Adipocyte (in vitro differentiated cells): ENCODE measurements around the gene ITLN2.
A peak's percentile ranks its signal among the peaks of the same experiment; 100 is the strongest.
"Not testable (repeated sequence)": the region's sequence is repeated elsewhere in the genome, so short reads cannot be mapped to it uniquely, and the experiment has no call there.

Experiments
- DNase-seq: peaks from one replicate; pipeline ENCODE4 v3.0.0-alpha.2; 2015; ENCODE audit warnings: low read depth
- H3K27me3 ChIP-seq: replicated peaks from 2 replicates; pipeline ENCODE4 v1.7.0; 2013; ENCODE audit warnings: mild to moderate bottlenecking, low read length, moderate library complexity; ENCODE audit not compliant: control insufficient read depth, insufficient read depth
- H3K36me3 ChIP-seq: 2 replicates; pipeline ENCODE4 v1.7.0; 2013; ENCODE audit warnings: low read length, mild to moderate bottlenecking, moderate library complexity; ENCODE audit not compliant: control insufficient read depth, insufficient read depth, severe bottlenecking
- H3K4me1 ChIP-seq: 2 replicates; pipeline ENCODE4 v1.7.0; 2013; ENCODE audit warnings: mild to moderate bottlenecking, low read length, moderate library complexity; ENCODE audit not compliant: control insufficient read depth, insufficient read depth
- H3K4me3 ChIP-seq: 2 replicates; pipeline ENCODE4 v1.7.0; 2013; ENCODE audit warnings: mild to moderate bottlenecking, low read length, moderate library complexity
- H3K9ac ChIP-seq: 2 replicates; pipeline ENCODE4 v1.7.0; 2013; ENCODE audit warnings: mild to moderate bottlenecking, low read length, moderate library complexity
- H3K9me3 ChIP-seq: 2 replicates; pipeline ENCODE4 v1.7.0; 2013; ENCODE audit warnings: mild to moderate bottlenecking, low read length, moderate library complexity; ENCODE audit not compliant: control insufficient read depth

ITLN2 gene

GRCh38 chr1:160954158-160955104, at the start of gene ITLN2:
Gene ITLN2, minus strand, starts transcription at chr1:160954809. Its CDS starts 68 bp downstream, at chr1:160954741.
- peaks cover 22% of the 10 kb centered on the region for H3K27me3 ChIP-seq
- peaks cover 6% of the 10 kb centered on the region for H3K4me1 ChIP-seq
- H3K9ac ChIP-seq = no peak within 1 kb of the TSS
- H3K9me3 ChIP-seq = no peaks in the 10 kb centered on the region
- no peak for DNase-seq
- no peaks in the 10 kb centered on the region for H3K36me3 ChIP-seq
- H3K4me3 ChIP-seq = no peak within 1 kb of the TSS

DNA sequence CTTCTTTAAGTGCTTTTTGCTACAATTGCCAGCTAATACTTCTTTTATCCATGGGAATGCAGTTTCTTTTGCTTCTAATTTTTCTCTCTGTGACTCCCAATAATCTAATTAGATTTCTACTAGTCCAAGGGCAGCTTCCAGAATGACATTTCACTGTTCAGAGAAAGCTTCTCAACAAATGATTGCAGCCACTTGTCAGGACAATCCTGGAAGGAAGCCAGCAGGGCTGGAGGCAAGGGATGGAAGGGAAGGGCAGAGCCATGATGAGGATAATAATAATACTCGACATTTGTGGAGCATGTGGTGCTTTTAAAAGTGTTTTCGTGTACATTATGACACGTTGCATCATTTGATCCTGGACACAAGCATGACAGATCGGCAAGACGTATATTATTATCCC, 46.9 kb upstream of the ITLN2 start:
- Histone ChIP-seq H3K9me3 (no peaks in the 10 kb centered on the region), H3K27me3 (no peaks in the 10 kb centered on the region), H3K4me3 (no peak overlapping the region), H3K9ac (no peak overlapping the region), H3K4me1 (peaks cover 7% of the 10 kb centered on the region), H3K36me3 (peaks cover 12% of the 10 kb centered on the region)
- peak; percentile 46 for DNase-seq

DNA sequence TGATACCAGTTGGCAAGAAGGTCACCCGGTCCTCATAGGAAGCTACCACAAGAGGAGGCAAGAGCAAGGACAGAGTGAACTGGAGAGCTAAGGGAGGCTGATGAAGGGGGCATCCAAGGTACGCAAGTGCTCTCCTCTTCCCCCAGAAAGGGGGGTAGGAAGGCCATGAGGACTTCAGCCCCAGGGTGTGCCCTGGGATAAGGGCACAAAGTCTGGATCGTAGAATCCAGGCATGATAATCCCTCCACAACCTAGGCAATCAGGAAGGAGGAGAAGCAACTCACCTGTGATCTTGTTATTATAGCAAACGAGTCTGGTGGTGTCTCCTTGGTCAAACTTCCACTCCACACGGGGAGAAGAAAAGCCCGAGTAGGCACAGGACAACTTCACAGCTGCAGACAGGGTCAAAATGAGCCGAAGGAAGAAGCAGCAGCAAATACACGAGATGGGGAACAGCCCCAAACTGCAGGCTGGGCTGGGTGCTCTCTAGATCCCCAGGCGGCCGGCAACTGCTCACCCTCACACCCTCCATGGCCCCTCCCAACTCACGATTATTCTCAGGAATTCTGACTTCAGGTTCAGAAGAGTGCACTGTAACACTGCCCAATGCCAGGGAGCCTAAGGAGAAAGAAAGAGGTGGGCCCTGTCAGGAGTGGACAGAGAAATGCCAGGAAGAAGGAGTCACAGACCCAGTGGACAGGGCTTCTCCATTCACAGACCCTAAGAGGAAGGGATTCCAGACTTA, 46.3 kb upstream of the ITLN2 start:
- Histone ChIP-seq H3K4me1 (peaks cover 7% of the 10 kb centered on the region), H3K36me3 (peaks cover 12% of the 10 kb centered on the region), H3K4me3 (no peak overlapping the region)

DNA sequence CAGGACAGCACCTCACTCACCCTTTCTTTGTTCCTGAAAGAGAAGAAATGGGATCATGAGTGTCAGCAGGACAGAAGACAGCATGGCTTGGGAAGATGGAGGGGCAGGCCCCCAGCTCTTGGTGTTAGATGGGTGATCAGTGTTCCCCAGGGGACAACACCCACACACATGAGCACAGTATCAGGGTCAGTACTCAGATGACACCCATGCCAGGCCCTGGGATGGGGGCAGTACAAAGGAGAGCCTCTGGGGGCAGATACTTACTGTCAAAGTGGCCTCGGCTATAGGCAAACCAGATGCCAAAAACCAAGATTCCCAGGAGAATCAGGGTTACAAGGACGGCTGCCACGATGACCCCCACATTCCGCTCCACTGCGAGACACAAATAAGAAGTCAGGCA, 44.8 kb upstream of the ITLN2 start:
- Histone ChIP-seq H3K9me3 (no peaks in the 10 kb centered on the region), H3K9ac (no peak overlapping the region), H3K4me1 (peaks cover 9% of the 10 kb centered on the region), H3K36me3 (peaks cover 12% of the 10 kb centered on the region), H3K4me3 (no peak overlapping the region), H3K27me3 (no peaks in the 10 kb centered on the region)
- no peak for DNase-seq

More for the DNA sequence above, 46.3 kb upstream of the ITLN2 start:
- DNase-seq = no peak
- H3K9me3 ChIP-seq = no peaks in the 10 kb centered on the region
- no peak overlapping the region for H3K9ac ChIP-seq
- H3K27me3 ChIP-seq = no peaks in the 10 kb centered on the region

- peak; percentile 82 for DNase-seq
- Histone ChIP-seq H3K9me3 (no peaks in the 10 kb centered on the region), H3K27me3 (no peaks in the 10 kb centered on the region), H3K4me3 (no peak overlapping the region), H3K36me3 (peaks cover 12% of the 10 kb centered on the region), H3K4me1 (peaks cover 14% of the 10 kb centered on the region), H3K9ac (peak overlapping the region; percentile 1)
Observed at GRCh38 chr1:160997323-160998038, 42.9 kb upstream of the ITLN2 start.

- DNase-seq = no peak
- no peaks in the 10 kb centered on the region for H3K9me3 ChIP-seq
- no peak overlapping the region for H3K9ac ChIP-seq
- H3K4me1 ChIP-seq = peaks cover 11% of the 10 kb centered on the region
- no peak overlapping the region for H3K4me3 ChIP-seq
- H3K27me3 ChIP-seq = no peaks in the 10 kb centered on the region
- peaks cover 12% of the 10 kb centered on the region for H3K36me3 ChIP-seq
Observed at GRCh38 chr1:160996178-160996577, 41.6 kb upstream of the ITLN2 start.

DNA sequence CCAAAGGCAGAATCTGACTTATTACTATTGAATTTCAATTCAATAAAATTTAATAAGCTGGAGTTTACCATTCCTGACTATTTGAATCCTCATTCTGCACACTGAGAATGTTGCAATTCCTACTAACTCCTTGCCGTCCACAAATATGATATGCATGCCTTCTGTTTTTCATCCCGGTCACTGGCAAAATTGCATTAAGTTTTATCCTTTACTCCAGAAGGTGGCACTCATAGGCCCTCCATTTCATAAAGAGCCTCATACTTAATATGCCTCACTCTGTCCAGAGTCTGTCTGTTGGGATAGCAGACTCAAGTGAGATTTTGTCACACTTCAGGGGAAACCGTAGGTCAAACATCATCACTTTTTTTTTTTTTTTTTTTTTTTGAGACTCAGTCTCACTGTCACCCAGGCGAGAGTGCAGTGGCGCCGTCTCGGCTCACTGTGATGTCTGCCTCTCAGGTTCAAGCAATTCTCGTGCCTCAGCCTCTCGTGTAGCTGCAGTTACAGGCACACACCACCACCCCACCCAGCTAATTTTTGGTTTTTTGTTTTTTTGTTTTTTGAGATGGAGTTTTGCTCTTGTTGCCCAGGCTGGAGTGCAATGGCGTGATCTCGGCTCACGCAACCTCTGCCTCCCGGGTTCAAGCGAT, 39.1 kb upstream of the ITLN2 start:
- H3K4me1 ChIP-seq = peaks cover 11% of the 10 kb centered on the region
- H3K4me3 ChIP-seq = no peak overlapping the region
- H3K9me3 ChIP-seq = no peaks in the 10 kb centered on the region
- DNase-seq = peak; percentile 95
- H3K9ac ChIP-seq = no peak overlapping the region
- no peaks in the 10 kb centered on the region for H3K36me3 ChIP-seq
- H3K27me3 ChIP-seq = no peaks in the 10 kb centered on the region

DNA sequence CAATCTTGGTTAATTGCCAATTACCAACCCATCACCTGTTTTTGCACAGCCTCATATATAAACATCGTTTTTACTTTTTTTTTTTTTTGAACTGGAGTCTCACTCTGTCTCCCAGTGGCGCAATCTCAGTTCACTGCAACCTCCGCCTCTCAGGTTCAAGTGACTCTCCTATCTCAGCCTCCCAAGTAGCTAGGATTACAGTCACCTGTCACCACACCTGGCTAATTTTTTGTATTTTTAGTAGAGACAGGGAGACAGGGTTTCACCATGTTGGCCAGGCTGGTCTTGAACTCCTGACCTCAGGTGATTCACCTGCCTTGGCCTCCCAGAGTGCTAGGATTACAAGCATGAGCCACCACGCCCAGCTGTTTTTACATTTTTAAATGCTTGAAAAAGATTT, 37.4 kb upstream of the ITLN2 start:
- not testable (repeated sequence) for DNase-seq, H3K36me3 ChIP-seq, H3K4me1 ChIP-seq, H3K4me3 ChIP-seq, H3K9ac ChIP-seq, H3K9me3 ChIP-seq, H3K27me3 ChIP-seq

DNA sequence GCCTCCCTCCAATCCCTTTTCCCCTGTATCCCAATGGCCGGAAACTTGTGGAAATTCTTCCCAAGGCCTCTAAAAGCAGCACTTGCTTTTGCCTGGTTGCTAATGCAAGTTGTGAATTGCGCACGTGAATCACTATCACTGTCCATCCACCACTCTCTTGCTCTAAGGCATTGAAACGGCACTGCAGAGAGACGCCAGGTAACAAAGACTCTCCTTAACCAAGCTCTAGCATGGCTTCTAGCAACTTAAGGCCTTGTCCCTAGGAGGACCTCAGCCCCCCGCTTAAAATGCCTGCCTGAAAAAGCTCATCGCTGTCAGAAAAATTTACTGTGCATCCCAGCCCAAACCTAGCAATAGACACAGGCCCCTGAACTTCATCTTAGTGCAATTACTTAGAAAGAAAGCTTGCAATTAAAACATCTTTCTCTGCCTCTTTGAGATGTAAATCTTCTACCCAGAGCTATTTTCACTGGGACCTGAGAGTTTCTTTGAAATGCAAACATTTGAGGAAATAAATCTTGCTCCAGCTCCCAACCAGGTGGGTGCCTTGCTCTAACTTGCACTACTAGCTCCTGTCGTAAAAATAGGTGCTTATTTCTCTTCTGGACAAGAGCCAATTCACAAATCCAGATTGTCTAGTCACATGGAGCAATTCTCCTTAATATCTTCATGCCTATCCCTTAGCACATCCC, 32.9 kb upstream of the ITLN2 start:
- DNase-seq = no peak
- Histone ChIP-seq H3K9me3 (no peaks in the 10 kb centered on the region), H3K9ac (no peak overlapping the region), H3K27me3 (peaks cover 2% of the 10 kb centered on the region), H3K4me3 (no peak overlapping the region), H3K4me1 (no peaks in the 10 kb centered on the region), H3K36me3 (no peaks in the 10 kb centered on the region)

DNA sequence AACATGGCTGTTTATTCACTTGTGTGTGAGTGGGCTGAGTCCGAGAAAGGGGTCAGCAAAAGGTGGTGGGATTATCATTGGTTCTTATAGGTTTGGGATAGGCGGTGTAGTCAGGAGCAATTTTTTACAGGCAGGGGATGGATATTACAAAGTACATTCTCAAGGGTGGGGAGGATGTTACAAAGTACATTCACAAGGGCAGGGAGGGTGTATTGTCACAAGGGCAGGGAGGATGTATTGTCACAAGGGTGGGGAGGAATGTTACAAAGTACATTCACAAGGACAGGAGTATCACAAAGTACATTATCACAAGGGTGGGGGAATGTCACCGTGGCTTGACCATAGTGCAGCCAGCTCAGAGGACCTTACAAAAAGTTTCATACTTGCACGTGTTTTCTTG, 31.1 kb upstream of the ITLN2 start:
- no peak for DNase-seq

More for the DNA sequence above, 31.1 kb upstream of the ITLN2 start:
- Histone ChIP-seq H3K36me3 (no peaks in the 10 kb centered on the region), H3K4me3 (no peak overlapping the region), H3K27me3 (peaks cover 17% of the 10 kb centered on the region), H3K4me1 (no peaks in the 10 kb centered on the region), H3K9me3 (no peaks in the 10 kb centered on the region), H3K9ac (no peak overlapping the region)
